HL-60 (cell line): ENCODE measurements around the gene TGFBR1.
"Not testable (repeated sequence)": the region's sequence is repeated elsewhere in the genome, so short reads cannot be mapped to it uniquely, and the experiment has no call there.

Source experiments
- CTCF ChIP-seq: IDR thresholded peaks from one replicate; pipeline ENCODE4 v1.5.1; 2011; ENCODE audit warnings: low read length, control low read depth, inconsistent platforms; ENCODE audit not compliant: insufficient read depth
- POLR2AphosphoS5 ChIP-seq: IDR thresholded peaks from 2 replicates; pipeline ENCODE4 v1.6.1; 2012; ENCODE audit warnings: low read depth
- REST ChIP-seq: IDR thresholded peaks from 2 replicates; pipeline ENCODE4 v1.6.1; 2012; ENCODE audit warnings: low read depth; ENCODE audit not compliant: insufficient replicate concordance
- SPI1 ChIP-seq: IDR thresholded peaks from 2 replicates; pipeline ENCODE4 v1.6.1; 2012; ENCODE audit warnings: low read depth, mild to moderate bottlenecking, borderline replicate concordance

- TF ChIP-seq CTCF, SPI1, REST, POLR2AphosphoS5: not testable (repeated sequence)
These were observed 4.9 kb upstream of the TGFBR1 start for GRCh38 chr9:99099806-99100585.
